Left ventricle myocardium superior (tissue), 1 donor: ENCODE measurements around the gene MON1B. TPM values are rescaled to one million over a fixed set of nuclear protein-coding genes. Genes with fewer than 3 reads are reported as not detected.
A peak's percentile ranks its signal among the peaks of the same experiment; 100 is the strongest.

Source experiments
- ATAC-seq: fragments of 200-7000 bp; cut with Tn5 transposase; one replicate; pipeline ENCODE4 v1.9.1; 2020; ENCODE audit warnings: mild to moderate bottlenecking, moderate library complexity
- DNase-seq: peaks from one replicate; pipeline ENCODE4 v3.0.0-alpha.2; 2020
- intact Hi-C: fragments of 100-400 bp; cut with micrococcal nuclease; formaldehyde crosslinking; loops from one replicate; pipeline ENCODE4 v1.11.0; 2022
- total RNA-seq: library from RNA; stranded (reverse); fragmentation: NEBNext Ultra II Directional; extraction: Animal tissue kit (Norgen Biotek cat#: 25700); gene quantifications from one replicate; pipeline ENCODE4 v1.2.1, GENCODE V29; 2021
- donor health status: DM: no; HTN: yes; CAD: no; lungs with severe emphysema.

The MON1B gene
- total RNA-seq, 1 donor from 2014 or later = 15.1 TPM

DNA sequence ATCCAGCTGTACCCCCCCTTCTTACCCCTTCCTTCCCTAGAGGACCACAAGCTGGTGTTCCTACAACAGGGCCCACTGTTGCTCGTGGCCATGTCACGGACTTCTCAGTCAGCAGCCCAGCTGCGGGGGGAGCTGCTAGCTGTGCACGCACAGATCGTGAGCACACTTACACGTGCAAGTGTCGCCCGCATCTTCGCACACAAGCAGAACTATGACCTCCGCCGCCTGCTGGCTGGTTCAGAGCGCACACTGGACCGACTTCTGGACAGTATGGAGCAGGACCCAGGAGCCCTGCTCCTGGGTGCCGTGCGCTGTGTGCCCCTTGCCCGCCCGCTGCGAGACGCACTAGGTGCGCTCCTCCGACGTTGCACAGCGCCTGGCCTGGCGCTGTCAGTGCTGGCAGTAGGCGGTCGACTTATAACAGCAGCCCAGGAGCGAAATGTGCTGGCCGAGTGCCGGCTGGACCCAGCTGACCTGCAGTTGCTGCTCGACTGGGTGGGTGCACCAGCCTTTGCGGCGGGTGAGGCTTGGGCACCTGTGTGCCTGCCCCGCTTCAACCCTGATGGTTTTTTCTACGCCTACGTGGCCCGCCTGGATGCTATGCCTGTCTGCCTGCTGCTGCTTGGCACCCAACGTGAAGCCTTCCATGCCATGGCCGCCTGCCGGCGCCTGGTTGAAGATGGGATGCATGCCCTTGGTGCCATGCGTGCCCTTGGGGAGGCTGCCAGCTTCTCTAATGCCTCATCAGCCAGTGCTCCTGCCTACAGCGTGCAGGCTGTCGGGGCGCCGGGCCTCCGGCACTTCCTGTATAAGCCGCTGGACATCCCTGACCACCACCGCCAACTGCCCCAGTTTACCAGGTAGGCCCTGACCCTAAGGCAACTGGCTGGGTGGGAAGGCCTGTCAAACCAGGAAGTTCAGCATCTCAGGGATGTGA is 3.6 kb downstream of the MON1B start:
- ATAC-seq = no peak
- no peak for DNase-seq
- intact Hi-C loops = no loop called here

DNA sequence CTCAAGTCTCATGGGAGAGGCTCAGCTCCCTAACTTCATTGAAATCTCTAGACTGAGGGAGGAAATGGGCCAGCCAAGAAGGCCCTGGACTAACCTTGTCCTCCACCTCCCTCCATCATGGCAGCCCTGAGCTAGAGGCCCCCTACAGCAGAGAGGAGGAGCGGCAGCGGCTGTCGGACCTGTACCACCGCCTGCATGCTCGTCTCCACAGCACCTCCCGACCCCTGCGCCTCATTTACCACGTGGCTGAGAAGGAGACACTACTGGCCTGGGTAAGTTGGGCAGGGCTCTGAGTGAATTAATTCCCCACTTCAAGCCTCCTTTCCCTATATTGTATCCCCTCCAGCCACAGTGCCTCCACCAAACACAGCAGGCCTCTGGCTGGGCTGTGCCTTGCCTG is 4.4 kb downstream of the MON1B start:
- intact Hi-C loops = no loop called here
- no peak for ATAC-seq
- DNase-seq = no peak

DNA sequence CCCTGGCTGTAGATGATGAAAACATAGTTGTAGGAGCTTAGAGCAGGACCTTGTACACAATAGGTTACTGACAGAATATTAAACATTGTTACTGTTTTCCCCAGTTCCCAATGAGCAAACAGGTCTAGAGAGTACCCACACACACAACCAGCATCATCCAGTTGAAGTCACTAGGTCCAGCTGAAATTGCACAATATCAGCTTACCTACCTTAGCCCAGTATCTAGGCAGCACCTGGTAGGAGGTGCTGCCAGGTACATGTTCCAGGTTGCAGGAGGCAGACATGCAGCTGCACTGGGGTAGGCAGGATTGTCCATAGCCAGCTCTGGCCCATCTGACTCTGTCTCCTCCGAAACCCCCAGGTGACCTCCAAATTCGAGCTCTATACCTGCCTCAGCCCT is 6.8 kb downstream of the MON1B start:
- ATAC-seq (no peak), DNase-seq (no peak)
- intact Hi-C loops = no loop called here

DNA sequence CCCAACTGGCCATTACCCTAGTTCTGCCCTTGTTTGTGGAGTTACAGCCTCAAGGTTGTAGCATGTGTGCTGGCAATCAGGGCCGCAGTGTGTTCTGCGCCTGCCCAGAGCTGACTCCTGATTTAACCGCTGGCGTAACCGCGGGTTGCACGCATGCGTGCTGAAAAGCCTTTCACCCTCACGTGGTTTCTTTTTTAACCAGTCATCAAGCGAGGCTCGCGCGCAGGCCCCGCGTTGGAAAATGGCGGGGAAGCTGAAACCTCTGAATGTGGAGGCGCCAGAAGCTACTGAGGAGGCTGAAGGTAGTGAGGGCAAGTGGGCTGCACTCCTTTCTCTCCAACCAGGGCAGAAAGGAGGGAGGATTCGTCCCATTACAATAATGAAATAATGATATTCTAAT is 8.2 kb downstream of the MON1B start, which contains the start of gene SYCE1L:
TSS of gene SYCE1L (plus strand) at position 198 of the 400 bp plus-strand sequence. CDS start at position 242, 44 bp downstream.
- no peak for ATAC-seq
- DNase-seq = no peak
- intact Hi-C loops = no loop called here

DNA sequence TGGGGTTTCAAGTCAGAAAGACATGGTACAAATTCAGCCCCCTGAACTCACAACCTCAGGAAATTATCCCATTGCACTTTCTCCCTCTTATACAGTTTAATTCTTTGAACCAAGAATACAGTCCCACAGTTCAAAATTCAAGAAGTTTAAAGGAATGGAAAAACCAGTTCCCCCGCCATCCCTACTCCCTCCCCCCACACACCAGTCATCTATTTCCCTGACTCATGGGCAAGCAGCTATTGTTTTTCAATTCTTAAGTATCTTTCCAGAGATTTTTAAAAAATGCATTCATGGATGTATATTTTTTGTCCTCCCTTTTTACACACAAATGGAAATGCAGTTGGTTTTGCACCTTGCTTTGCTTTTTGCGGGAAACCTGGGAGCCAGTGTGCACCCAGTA is 15.5 kb downstream of the MON1B start:
- DNase-seq = no peak
- intact Hi-C loops = no loop called here
- ATAC-seq = no peak

DNA sequence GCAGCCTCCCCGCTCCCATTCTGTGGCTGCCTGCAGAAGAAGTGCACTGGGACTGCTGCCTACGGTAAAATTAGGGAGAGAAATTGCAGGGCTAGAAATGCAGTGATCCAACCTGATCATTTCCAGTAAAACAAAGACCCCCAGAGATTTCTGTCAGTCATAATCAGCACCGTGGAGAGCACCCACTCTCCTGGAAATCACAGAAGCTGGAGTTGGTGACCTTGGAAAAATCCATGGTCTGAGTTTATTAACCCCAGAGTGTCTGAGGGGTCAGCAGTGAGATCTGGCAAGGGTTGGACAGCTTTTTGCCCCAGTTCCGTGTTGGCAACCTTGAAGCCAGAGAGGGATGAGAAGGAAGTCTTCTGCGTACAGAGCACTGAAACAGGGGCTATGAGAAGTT is 16.0 kb downstream of the MON1B start:
- intact Hi-C loops = no loop called here
- ATAC-seq (no peak), DNase-seq (no peak)

DNA sequence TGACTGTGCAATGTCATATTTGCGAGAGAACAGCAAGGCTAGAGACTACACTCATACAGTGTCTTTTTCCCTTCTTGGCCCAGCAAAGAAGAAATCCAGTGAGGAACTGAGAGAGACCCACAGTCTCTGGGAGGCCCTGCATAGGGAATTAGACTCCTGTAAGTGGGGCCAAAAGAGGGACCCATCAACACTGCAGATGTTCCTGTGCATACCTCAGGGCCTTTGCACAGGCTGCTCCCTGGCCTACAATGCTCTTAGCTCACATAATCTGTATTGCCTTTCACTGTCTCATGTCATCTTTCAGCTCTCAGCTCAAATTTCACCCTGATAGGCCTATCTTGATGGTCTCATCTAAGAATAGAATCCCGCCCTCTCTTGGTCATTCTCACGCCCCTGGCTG is 17.4 kb downstream of the MON1B start:
- DNase-seq (no peak), ATAC-seq (no peak)
- intact Hi-C loops = no loop called here

DNA sequence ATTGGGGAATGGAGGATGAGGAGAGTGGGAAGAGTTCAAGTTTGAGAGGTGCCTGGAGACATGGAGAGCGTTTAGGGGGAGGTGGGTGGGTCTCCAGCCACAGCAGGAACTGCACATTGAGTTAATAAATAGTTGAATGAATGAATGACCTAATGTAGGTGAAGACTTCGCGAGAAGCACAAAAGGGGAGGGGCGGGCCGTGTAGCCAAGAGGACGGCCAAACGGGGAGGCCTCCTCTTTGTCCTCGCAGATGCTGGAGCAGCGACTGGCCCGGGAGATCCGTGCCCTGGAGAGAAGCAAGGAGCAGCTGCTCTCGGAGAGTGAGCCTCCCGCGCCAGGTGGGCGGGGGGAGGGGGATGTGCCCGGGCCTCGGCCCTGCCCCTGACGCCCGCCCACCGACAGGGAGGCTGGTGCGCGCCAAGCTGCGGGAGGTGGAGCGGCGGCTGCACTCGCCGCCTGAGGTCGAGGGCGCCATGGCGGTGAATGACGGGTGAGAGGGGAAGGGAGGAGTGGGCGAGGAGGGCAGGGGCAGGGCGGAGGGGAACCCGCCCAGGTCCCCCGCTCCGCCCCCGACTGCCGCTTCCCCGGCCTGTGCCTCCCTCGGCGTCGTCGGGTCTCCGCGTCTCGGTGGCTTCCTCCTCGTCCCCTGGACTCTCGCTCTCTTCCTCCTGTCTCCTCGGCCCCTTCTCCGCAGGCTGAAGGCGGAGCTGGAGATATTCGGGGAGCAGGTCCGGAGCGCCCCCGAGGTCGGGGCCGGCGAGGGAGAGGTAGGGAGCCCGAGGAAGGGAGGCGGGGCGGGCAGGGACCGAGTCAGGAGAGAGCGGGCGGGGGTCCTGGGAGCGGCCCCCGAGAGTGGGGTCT is 21.1 kb downstream of the MON1B start:
- peak; percentile 72 for DNase-seq
- peak; percentile 73 for ATAC-seq
- intact Hi-C loops = no loop called here

DNA sequence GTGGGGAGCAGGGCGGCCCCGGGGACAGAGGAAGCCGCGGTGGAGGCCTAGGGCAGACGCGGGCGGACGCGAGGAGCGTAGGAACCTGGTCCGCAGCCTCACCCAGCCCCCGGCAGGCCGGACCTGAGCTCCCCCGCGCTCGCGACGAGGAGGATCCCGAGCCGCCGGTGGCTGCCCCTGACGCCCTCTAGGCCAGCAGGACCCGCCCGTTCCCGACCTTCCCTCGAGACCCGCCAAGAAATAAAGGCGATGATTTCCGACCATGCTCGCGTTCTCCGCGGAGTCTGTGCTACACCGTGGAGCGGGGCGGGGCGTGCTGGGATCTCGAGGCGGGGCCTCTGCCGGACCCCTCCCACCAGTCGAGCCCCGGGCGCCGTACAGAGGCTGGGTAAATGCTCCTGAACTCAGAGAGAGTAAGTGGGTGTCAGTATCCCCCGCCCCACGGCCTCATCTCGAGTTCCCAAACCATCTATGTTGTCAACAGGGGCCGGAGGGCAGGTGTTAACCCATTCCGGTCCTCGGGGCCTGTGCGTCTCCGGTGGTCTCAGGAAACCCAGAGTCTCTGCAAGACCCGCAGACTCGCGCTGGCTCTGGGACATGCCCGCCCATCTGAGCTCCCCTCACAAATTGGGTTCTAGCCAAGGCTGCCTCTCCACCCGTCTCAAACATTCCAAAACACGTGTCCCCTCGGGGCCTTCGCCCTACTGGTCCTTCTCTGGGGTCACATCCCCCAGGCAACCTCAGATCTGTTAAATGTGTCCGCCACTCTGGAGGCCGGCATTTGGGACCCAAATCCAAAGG is 22.0 kb downstream of the MON1B start:
- intact Hi-C loops = no loop called here
- DNase-seq (peak; percentile 73), ATAC-seq (peak; percentile 91)

DNA sequence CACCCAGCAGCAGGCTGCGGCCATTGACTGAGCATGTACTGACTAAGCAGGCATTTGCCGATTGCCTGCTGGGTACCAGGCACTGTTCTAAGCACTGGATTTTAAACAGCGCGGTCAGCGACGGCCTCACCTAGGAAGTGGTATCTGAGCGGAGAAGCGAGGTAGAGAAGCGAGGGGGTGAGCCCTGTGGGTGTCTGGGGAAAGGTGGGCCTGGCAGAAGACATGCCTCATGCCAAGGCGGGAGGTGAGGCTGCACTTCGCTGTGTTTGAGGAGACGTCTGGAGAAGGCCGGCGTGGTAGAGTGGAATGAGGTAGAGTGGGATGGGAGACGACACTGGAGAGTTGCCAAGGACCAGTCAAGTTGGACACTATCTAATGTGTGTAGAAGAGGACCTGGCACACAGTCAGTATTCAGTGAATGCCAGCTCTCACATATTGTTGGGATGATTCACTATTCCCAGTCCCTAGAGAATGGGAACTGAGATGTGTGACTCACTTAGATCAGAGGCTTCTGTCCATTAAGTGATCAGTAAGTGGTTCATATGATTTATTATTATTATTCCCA is 22.6 kb downstream of the MON1B start:
- intact Hi-C loops = no loop called here
- DNase-seq (no peak), ATAC-seq (peak; percentile 61)

DNA sequence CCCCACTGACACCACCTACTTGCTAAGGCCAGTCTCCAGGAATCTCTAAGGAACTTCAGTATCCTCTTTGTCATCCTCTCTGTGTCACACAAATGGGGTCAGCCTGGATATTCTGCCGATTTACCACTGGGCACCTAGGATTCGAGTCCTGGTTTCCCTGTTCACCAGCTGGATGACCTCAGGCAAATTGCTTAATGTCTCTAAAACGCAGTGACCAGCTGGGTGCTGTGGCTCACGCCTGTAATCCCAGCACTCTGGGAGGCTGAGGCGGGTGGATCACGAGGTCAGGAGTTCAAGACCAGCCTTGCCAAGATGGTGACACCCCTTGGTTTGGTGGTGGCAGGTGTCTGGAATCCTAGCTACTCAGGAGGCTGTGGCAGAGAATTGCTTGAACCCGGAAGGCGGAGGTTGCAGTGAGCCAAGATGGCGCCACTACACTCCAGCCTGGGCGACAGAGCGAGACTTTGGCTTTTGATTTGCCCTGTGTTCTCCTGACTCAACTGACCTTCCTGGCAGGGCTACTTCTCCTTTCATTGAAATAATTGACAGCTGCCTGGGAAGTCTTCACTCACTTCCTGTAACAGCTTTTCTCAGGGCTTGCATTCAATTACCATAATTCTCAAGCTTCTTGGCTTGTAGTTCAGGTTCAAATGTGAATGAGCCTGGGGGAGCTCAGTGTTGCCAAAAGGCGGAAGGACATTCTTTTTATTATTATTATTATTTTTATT is 23.6 kb downstream of the MON1B start:
- no peak for DNase-seq
- no peak for ATAC-seq
- intact Hi-C loops = no loop called here

DNA sequence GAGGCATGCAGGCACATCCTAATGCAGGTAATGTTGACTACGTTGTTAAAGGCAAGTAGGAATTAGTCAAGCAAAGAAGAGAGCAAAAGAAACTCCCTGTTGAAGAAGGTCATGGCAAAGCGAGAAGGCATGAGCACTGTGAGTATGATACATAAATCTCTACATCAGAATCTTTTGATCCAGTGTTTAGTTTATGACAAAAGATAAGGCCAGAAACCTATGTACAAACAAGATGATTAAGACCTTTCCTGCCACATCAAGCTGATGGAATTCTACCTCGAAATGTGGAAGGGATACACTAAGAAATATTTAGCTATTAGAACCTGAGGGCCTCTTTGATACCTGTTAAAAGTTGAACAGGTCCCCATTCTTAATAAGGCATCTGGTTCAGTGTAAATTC is 28.4 kb downstream of the MON1B start:
- no peak for ATAC-seq
- intact Hi-C loops = no loop called here

DNA sequence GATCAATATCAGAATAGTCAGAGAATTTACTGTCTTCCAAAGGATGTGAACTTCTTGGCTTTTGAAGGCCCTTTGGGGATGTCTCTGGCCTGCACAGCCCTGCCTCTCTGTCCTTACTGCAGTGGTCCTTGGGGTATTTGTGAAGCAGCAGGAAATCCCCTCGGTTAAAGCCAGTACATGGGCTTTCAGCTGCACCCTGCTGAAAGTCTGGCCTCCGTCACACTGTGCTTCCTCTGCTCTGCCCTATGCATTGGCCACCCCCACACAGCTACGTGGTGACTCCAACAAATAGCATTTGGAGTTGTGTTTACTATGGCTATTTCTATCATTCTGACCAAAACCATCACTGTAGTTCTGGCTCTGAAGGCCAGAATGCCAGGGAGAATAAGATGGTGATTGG is 29.4 kb downstream of the MON1B start:
- intact Hi-C loops = no loop called here
- DNase-seq = no peak
- ATAC-seq = no peak

More for the DNA sequence above, 28.4 kb downstream of the MON1B start:
- DNase-seq = no peak

DNA sequence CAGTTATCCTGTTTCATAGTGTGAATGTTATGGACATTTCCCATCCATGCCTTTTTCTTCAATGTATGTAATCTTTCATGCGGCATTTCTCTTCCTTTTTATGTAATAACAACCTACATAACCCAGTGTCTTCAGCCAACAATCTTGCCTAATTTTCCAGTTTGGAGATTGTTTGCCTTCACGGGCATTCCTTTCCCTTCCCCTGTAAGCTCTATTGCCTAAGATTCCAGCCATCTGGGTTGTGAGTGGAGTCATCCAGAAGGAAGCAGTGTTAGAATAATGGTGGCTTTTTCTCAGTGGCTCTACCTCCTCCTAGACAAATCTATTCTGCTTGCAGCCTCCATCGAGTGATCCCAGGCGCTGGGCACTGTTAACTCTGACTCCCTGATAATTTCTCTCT is 30.5 kb downstream of the MON1B start:
- no peak for ATAC-seq
- intact Hi-C loops = no loop called here
- DNase-seq = no peak

DNA sequence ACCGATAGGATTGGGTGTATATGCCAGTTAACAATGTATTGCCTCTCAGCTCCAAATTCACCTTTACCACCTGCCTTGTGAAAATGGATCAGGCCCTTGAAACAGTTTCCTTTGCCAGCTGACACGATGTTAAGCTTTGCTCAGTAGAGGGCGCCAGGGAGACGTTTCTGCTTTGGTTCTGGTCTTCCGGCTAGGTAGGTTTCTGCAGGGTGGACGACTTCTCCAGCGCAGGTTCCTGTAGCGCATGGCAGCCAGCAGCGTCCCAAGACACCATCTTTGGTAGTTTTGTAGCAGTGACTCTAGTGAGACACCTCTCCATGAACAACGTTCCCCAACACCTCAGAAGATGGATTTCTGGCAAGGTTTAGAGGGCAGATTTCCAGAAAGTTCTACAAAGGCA is 32.2 kb downstream of the MON1B start:
- no peak for ATAC-seq

DNA sequence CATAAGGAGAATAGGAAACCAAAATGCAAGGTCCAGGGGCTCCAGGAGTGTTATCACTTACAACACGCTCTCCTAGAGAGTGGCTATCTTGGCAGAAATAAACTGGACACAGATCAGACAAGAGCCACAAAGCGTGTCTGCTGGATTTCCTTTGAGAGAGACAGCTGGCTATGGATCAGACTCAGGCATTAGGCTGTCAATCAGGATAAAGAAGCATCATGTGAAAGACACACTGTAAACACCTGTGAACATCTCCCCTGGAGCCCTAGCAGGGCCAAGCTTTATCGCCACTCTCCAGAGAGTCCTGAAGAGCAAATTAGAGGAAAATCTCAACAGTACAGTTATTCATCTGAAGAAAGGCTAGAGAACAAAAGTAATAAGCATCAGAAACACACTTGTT is 34.2 kb downstream of the MON1B start:
- intact Hi-C loops = no loop called here
- no peak for DNase-seq
- ATAC-seq = no peak

More for the DNA sequence above, 32.2 kb downstream of the MON1B start:
- intact Hi-C loops = no loop called here
- no peak for DNase-seq

DNA sequence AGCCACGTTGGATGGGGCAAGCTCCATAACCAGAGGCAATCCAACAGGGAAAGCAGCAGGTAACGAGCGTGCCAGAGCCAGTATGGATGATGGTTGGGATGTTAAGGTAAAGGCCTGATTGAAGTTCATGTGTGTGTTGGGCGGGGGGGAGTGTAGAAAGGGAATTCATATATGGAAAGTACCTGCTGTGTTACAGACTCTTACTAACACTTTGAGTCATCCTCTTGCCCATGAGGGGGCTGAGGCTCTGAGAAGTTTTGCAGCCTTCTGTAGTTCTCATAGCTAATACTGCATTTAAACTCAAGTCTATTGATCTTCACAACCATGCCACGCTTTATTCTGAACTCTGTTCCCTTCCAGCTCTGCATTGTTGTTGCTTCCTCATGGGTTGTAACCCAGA is 36.8 kb downstream of the MON1B start:
- ATAC-seq = no peak
- intact Hi-C loops = no loop called here
- no peak for DNase-seq

DNA sequence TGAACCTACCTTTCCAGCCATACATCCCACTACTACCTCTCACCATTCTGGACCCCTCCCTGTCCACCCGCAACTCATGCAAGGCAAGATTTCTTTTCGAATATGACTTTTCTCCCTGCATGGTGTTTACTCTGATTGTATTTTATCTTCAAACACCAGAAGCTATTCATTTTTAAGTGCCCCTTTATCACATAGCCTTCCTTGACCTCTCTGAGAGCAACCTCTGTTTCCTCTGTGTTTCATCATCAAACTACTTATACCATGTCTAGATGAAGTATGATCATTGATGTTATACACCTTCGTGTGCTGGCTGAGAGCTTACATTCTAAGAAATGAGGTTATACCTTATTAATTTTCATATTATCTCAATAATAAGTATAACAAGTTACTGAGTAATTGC is 40.1 kb downstream of the MON1B start:
- no peak for ATAC-seq
- DNase-seq = no peak
- intact Hi-C loops = no loop called here
